GM21526 (cell line): ENCODE measurements around the gene CNPY1.

Experiments used
- ATAC-seq: cut with Tn5 transposase; IDR thresholded peaks from one replicate; pipeline ENCODE4 v1.9.1; 2021; ENCODE audit warnings: moderate library complexity; ENCODE audit not compliant: unreplicated experiment, low FRiP score

CNPY1 gene

GRCh38 chr7:155458878-155459699, 87.3 kb downstream of the CNPY1 start:
- no peak for ATAC-seq

GRCh38 chr7:155458111-155458877, 88.1 kb downstream of the CNPY1 start, which contains the start of gene EN2:
TSS of gene EN2 (plus strand) at chr7:155458129. CDS start at chr7:155458378, 249 bp downstream.
- no peak for ATAC-seq

- ATAC-seq = no peak
Observed at GRCh38 chr7:155457544-155458110, 88.7 kb downstream of the CNPY1 start.

- no peak for ATAC-seq
Observed at GRCh38 chr7:155456738-155457543, 89.4 kb downstream of the CNPY1 start.

DNA sequence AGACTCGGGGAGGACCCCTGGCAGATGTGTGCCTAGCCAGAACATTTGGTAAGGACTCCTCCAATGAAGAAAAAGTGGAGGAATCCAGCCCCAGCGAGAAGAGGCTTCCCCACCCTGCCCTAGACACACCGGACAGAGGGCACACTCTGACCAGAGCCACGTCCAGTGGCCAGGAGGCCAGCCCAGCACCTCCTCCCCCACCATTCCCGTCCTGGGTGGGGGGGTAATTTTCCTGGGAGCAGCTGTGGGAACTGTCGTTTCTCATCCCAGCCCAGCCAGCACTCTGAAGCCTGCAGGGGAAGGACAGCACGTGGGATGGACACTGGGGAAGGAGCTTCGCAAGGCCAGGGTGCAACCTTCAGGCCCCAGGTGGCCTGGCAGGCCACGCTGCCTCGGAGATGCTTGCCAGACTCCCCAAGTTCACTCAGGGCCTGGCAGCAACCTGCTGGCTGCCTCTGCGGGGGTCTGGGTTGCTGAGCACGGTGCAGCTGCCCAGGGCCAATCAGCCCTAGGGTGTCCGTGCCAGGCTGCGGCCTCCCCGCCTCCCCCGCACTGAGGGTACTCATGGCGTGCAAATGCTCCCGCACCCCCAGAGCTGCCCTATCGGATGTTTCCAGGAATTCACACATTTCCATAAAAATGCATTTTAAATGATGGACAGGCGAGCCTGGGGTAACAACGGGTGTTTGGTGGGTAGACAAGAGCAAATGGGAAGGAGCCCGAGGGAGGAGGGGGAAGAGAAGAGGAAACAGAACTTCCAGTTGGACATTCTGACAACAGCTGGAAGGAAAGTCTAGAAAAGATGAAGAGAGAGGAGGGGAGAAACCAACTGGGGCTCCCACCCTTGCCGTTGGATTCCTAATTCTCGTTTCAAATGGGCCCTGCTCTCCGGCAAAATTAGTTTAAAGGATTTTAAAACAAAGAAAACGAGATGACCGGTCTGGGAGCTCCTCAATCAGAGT, 90.3 kb downstream of the CNPY1 start:
- no peak for ATAC-seq

DNA sequence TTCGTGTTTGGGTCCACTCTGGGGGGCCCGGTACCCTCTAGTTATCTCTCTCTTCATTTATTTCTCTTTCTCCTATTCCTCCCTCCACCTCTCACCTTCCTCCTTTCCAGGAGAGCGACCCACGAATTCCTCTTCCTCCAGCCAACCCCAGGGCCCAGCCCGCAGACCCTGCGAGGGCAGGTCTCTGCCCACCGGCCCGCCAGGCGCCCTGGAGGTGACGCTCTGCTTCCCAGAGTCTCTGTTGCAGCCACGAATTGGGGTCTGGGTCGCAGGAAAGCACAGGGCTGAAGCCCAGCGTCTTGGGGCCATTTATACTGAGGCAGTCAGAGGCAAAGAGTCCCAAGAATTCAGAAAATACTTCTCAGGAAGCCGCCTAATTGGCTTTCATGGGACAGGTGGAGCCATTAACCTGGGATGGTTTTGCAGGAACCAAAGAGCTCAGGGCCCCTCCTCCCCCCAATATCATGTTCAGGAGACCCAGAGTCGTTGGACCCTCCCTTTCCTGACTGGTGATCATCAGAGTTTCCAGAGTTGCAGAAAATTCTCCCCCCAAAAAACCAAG, 91.1 kb downstream of the CNPY1 start:
- no peak for ATAC-seq

GRCh38 chr7:155454183-155455112, 91.9 kb downstream of the CNPY1 start:
- ATAC-seq = no peak

DNA sequence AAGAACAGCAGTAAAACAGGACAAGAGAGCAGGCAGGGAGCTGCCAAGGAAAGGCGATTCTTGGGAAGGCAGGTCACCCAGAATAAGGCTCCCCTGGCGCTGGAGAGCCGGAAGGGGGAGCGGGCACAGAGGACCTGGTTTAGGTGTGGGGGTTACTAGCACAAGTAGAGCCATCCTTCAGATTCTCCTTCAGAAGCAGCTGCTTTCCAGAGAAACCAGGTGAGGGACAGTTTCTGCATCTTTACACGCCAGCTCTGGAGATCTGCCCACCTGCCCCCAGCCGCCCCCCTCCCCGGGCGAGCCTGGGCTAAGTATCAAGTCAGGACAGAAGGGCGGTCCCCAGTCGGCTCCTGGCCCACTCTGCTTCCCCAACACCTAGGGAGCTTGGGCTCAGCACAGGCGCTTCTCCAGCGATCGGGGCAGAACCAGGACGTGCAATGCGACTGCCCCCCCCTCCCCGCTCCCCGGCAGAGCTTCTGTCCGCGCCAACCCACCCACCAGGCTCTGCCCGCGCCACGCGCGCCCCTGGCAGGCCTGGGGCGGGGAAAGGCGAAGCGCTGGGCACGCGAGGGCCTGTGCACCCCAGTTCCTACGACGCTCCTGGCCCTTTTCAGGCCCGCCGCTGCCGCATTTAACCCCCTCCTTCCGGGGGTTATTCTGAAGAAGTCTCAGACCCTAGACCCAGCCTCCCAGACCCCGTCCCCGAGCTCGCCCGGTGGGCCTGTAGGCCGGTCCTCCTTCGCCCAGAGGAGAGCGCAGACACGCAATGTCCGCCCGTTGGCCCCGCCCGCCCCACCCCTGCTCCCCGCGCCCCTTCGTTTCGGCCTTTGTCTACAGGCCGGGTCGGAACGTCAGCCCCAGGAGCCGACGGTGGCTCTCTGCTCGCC, 92.8 kb downstream of the CNPY1 start:
- no peak for ATAC-seq

DNA sequence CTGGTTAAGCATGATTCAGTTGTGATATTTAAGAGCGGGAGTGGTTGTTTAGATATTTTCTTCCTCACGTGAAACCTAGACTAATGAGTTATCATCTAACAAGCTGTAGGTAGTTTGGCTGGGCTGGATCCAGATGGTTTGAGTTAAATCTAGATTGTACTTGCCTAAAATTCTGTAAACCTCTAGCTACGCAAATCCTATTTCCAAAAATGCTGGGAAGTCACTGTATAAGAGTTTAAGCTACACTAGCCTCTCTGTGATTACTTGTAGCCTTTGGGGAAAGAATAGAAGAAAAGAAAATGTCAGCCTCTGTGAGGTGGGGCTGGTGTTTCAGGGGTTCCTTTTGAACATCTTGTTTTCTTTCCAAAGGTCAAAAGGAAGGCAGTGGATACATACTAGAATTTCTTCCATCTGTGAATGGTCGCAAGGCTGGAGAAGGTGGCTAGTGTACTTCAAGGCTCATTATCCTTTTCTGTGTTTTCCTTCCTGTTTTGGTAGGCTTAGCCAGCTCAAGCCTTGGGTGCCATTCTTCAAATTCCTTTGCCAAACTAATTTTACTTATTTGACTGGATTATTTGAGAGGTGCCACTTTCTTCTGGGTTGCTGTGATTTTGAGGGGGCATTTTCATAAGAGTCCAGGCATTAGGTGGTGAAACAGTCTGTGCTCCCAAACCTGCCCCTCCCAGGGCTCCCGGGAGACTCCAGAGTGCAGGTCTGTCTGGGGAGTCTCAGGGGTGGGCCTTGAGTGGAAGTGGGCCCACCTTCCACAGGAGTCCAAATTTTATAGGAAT, 93.7 kb downstream of the CNPY1 start:
- no peak for ATAC-seq

GRCh38 chr7:155451840-155452239, 94.5 kb downstream of the CNPY1 start:
- no peak for ATAC-seq
